ENCODE data around the gene ADI1.

The ADI1 gene

DNA sequence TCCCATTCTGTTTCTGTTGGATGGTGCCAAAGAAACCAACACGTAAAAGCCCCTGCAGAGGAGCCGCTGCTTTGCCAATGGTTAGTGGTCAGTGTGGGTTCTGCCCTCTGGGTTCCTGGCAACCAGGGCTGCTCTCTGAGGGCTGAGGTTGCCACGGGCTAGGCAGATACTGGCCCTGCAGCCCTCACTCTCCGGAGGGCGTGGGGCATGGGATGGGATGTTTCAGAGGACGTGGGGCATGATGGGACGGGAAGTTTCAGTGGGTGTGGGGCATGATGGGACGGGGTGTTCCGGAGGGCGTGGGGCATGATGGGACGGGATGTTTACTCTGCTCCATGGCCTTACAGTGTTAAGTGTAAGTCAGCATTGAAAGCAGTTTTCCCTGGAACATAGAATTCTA is 34.2 kb downstream of the ADI1 start:
- H3K36me3 ChIP-seq (ENCODE audit: control insufficient read depth, insufficient read depth, low read length) = no peaks in the 10 kb centered on the region
- H3K4me1 ChIP-seq (ENCODE audit: control insufficient read depth, insufficient read depth, low read length) = no peaks in the 10 kb centered on the region
- H3K9ac ChIP-seq (ENCODE audit: low read depth, low read length) = no peak overlapping the region
- no peak overlapping the region for H3K4me3 ChIP-seq (ENCODE audit: low read depth, low read length)
- H3K27ac ChIP-seq (ENCODE audit: low read depth, low read length) = no peak overlapping the region
- H3K9me3 ChIP-seq (ENCODE audit: control insufficient read depth, insufficient read depth, low read length) = no peaks in the 10 kb centered on the region
- H3K27me3 ChIP-seq (ENCODE audit: control insufficient read depth, insufficient read depth, low read length) = no peaks in the 10 kb centered on the region

DNA sequence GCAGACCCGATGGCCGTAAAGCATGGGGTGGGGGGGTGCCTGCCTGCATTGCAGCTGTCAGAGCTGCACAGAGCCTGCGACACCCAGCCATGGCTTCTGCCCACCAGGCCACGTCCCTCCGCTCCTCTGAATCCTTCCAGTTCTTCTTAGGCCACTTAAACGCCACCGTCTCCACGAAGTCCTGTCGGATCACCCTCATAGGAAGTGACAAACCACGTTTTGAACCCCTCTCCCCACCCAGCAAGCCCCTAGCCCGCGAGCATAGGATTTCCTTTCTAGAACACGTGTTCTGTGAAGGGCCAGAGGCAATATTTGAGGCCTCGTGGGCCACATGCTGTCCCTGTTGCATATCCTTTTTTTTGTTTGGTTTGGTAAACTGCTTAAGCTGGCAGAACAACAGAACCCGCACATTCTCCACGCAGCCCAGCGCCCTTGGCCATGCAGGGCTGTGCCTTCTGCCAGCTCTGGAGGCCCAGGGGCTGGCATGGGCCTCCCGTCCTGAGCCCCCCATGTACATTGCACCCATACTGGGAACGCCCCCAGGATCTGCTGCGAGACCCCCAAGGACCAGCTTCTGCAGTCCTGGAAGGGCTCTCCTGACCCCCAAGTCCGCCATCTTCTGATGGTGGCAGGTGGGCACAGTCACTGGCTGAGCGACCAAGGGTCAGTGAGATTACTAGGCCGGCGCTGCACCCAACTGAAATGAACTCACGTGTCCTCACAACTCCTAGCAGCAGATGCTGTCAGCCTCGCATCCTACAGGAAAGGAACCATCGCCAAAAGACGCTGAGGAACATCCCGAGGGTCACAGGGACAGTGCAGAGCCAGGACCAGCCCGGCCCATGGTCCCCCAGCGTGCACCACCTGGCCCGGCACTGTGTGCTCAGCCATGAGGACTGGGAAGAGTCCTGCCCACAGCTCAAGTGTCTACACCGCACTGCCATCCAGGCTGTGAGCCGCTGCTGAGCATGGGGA is 35.1 kb downstream of the ADI1 start:
- Histone ChIP-seq H3K9me3 (ENCODE audit: control insufficient read depth, insufficient read depth, low read length) (no peaks in the 10 kb centered on the region), H3K36me3 (ENCODE audit: control insufficient read depth, insufficient read depth, low read length) (peaks cover 5% of the 10 kb centered on the region; the same call in 1 of the 2 replicates), H3K4me3 (ENCODE audit: low read depth, low read length) (no peak overlapping the region), H3K4me1 (ENCODE audit: control insufficient read depth, insufficient read depth, low read length) (no peaks in the 10 kb centered on the region), H3K9ac (ENCODE audit: low read depth, low read length) (no peak overlapping the region), H3K27me3 (ENCODE audit: control insufficient read depth, insufficient read depth, low read length) (no peaks in the 10 kb centered on the region), H3K27ac (ENCODE audit: low read depth, low read length) (no peak overlapping the region)

DNA sequence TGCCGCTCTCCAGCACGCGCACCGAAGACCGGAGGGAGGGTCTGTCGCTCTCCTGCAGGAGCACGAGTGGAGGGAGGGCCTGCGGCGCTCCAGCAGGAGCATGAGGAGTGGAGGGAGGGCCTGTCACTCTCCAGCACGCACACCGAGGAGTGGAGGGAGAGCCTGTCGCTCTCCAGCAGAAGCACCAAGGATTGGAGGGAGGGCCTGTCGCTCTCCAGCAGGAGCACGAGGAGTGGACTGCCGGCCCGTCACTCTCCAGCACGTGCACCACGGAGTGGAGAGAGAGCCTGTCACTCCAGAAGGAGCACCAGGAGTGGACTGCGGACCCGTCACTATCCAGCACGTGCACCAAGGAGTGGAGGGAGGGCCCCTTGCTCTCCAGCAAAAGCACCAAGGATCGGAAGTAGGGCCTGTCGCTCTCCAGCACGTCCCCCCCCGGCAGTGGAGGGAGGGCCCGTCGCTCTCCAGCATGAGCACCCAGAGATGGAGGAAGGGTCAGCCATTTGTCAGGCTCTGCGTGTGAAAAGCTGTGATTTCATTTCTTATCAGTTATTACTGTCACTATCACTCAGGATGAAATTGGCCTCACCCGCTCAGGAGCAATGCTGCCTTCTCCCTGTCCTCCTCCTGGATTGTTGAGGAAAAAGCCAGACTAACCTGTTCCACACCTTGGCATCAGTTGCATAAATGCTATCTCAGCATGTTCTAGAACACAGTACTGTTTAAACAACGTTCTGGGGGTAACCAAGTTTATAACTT is 35.9 kb downstream of the ADI1 start:
- H3K27ac ChIP-seq (ENCODE audit: low read depth, low read length) = no peak overlapping the region
- H3K36me3 ChIP-seq (ENCODE audit: control insufficient read depth, insufficient read depth, low read length) = peaks cover 13% of the 10 kb centered on the region; the same call in 1 of the 2 replicates
- H3K4me3 ChIP-seq (ENCODE audit: low read depth, low read length) = no peak overlapping the region
- H3K9me3 ChIP-seq (ENCODE audit: control insufficient read depth, insufficient read depth, low read length) = no peaks in the 10 kb centered on the region
- no peaks in the 10 kb centered on the region for H3K27me3 ChIP-seq (ENCODE audit: control insufficient read depth, insufficient read depth, low read length)
- H3K9ac ChIP-seq (ENCODE audit: low read depth, low read length) = no peak overlapping the region
- H3K4me1 ChIP-seq (ENCODE audit: control insufficient read depth, insufficient read depth, low read length) = no peaks in the 10 kb centered on the region

DNA sequence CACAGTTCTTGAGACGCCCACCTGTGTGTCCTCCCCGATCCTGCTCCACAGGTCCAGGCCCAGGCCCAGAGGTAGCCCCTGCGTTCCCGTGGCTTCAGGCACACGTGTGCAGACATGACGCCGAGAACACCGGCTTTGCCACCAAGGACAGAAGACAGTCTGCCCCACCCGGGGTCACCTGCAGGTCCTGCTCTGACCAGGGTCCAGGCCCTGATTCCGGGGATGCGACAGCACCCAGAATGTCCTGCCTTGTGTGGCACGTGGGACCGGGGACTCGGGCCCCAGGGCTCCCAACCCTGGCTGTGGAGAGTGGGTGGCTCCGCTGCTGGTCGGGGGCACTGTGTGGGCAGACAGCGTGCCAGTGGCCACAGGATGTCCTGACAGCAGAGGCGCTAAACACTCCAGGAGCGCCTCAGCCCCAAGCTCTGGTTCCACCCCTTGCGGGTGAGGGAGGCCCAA is 36.9 kb downstream of the ADI1 start:
- peaks cover 17% of the 10 kb centered on the region; the same call in 1 of the 2 replicates for H3K36me3 ChIP-seq (ENCODE audit: control insufficient read depth, insufficient read depth, low read length)
- no peak overlapping the region for H3K27ac ChIP-seq (ENCODE audit: low read depth, low read length)

DNA sequence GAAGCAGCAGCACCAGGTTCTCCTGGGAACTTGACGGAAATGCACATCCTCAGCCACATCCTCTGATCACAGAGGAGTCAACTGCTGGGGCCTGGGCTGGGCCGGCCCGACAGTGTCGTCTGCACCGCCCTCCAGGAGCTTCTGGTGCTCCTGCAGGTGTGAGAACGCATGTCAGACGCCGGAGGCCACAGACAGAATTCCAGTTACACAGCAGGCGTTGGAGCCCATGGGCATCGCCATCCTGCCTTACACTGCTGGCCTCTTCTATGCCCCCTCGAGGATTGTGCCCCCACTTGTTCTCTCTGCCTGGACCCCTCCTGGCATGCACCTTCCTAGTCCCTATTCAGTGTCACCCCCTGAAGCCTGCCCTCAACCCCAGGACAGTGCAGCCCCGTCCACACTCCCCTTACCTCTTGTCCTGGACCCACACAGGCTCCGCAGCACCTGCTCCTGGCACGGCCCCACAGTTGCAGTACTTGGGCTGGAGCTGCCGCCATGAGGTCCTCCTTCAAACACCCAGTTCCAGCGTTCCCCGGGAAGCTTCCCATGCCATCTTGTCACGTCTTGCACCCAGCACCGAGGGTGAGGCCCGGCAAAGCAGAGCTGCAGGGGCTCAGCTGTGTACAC is 37.5 kb downstream of the ADI1 start:
- no peak overlapping the region for H3K9ac ChIP-seq (ENCODE audit: low read depth, low read length)
- H3K4me1 ChIP-seq (ENCODE audit: control insufficient read depth, insufficient read depth, low read length) = no peaks in the 10 kb centered on the region
- H3K36me3 ChIP-seq (ENCODE audit: control insufficient read depth, insufficient read depth, low read length) = peaks cover 17% of the 10 kb centered on the region; the same call in 1 of the 2 replicates
- H3K4me3 ChIP-seq (ENCODE audit: low read depth, low read length) = no peak overlapping the region
- no peak overlapping the region for H3K27ac ChIP-seq (ENCODE audit: low read depth, low read length)
- H3K9me3 ChIP-seq (ENCODE audit: control insufficient read depth, insufficient read depth, low read length) = no peaks in the 10 kb centered on the region
- H3K27me3 ChIP-seq (ENCODE audit: control insufficient read depth, insufficient read depth, low read length) = no peaks in the 10 kb centered on the region

More for the DNA sequence above, 36.9 kb downstream of the ADI1 start:
- no peak overlapping the region for H3K4me3 ChIP-seq (ENCODE audit: low read depth, low read length)
- H3K4me1 ChIP-seq (ENCODE audit: control insufficient read depth, insufficient read depth, low read length) = no peaks in the 10 kb centered on the region
- H3K9me3 ChIP-seq (ENCODE audit: control insufficient read depth, insufficient read depth, low read length) = no peaks in the 10 kb centered on the region
- no peaks in the 10 kb centered on the region for H3K27me3 ChIP-seq (ENCODE audit: control insufficient read depth, insufficient read depth, low read length)
- no peak overlapping the region for H3K9ac ChIP-seq (ENCODE audit: low read depth, low read length)

DNA sequence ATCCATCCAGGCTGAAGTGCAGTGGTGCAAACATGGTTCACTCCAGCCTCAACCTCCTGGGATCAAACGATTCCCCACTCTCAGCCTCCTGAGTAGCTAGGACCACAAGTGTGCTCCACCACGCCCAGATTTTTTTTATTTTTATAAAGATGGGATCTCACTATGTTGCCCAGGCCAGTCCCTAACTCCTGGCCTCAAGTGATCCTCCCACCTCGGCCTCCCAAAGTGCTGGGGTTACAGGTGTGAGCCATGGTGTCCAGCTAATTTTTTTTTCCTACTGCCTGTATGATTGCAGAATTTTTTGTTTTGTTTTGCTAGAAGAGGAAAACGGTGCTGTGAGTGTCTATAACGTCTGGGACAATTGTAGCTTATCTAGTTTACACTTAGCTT is 38.3 kb downstream of the ADI1 start:
- H3K9me3 ChIP-seq (ENCODE audit: control insufficient read depth, insufficient read depth, low read length) = no peaks in the 10 kb centered on the region
- no peak overlapping the region for H3K4me3 ChIP-seq (ENCODE audit: low read depth, low read length)
- no peaks in the 10 kb centered on the region for H3K4me1 ChIP-seq (ENCODE audit: control insufficient read depth, insufficient read depth, low read length)
- H3K27ac ChIP-seq (ENCODE audit: low read depth, low read length) = no peak overlapping the region
- H3K9ac ChIP-seq (ENCODE audit: low read depth, low read length) = no peak overlapping the region
- no peaks in the 10 kb centered on the region for H3K27me3 ChIP-seq (ENCODE audit: control insufficient read depth, insufficient read depth, low read length)
- H3K36me3 ChIP-seq (ENCODE audit: control insufficient read depth, insufficient read depth, low read length) = peaks cover 17% of the 10 kb centered on the region; the same call in 1 of the 2 replicates

DNA sequence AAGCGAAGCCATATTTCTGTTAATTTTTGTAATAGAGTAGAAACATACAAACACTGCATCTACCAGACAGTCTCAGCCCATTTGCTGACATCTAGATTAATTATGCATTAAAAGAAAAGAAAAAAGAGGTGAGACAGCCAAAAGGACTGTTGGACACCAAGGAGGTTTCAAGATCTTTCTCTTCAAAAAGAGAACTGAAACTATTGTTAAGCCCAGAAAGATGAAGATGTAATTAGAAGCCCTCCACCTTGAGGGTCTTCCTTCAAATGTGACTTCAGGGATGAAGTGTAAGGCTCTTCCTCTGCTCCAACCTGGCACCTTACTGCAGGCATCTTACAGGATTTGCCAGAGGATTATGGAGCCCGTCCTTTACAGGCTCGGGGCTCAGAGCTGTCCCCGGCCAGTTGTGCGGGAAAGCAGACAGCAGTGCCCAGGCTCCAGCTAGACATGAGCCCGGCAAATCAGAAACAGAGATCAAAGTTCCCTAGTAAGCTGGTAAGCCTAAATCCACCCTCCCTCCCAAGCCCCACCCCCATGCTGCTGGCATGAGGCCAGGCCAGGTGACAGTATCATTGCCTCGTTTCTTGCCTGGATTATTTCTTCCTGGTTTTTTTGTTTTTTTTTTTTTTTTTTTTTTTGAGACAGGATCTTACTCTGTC is 38.9 kb downstream of the ADI1 start:
- no peaks in the 10 kb centered on the region for H3K9me3 ChIP-seq (ENCODE audit: control insufficient read depth, insufficient read depth, low read length)
- no peak overlapping the region for H3K27ac ChIP-seq (ENCODE audit: low read depth, low read length)
- H3K4me1 ChIP-seq (ENCODE audit: control insufficient read depth, insufficient read depth, low read length) = no peaks in the 10 kb centered on the region
- no peaks in the 10 kb centered on the region for H3K27me3 ChIP-seq (ENCODE audit: control insufficient read depth, insufficient read depth, low read length)
- no peak overlapping the region for H3K4me3 ChIP-seq (ENCODE audit: low read depth, low read length)
- no peak overlapping the region for H3K9ac ChIP-seq (ENCODE audit: low read depth, low read length)
- H3K36me3 ChIP-seq (ENCODE audit: control insufficient read depth, insufficient read depth, low read length) = peaks cover 17% of the 10 kb centered on the region; the same call in 1 of the 2 replicates

DNA sequence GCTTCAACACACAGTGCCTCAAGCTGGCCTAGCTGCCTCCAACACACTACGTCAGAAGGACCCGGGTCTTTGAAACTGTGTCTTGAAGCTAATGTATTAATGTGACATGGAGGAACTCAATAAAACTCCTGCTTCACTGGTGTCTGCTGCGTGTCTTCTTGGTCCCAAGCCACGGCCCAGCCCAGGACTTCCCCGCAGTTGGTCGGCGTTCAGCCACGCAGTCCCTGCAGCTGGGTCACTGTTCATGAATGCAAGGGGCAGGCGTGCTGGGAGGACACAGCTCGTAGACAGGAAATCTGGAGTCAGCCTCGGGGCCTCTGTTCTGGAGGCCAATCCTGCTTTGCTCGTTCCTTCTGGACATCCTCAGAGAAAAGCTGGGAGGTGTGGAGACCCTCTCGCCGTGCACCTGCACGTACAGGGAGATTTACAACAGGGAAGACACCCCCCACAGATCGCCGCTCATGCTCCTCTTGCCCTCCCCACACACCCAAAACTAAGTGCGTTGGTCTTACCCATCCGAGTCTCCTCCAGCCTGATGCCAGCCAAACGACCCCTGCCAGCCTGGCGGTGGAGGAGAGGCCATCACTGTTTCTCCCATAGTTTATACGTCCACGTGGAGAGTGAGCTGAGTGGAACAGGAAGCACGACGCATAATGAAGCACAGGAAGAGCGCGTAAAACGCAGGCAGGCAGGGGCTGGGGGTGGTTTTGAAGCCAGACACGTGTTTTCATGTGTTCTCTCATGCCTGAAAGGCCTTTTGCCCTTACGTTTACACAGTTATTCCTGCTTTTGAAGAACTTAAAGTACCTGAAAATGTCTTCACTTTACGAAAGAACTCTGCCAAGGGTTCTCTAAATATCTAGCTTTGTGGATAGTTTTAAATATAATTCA is 39.7 kb downstream of the ADI1 start:
- H3K4me1 ChIP-seq (ENCODE audit: control insufficient read depth, insufficient read depth, low read length) = no peaks in the 10 kb centered on the region
- no peak overlapping the region for H3K27ac ChIP-seq (ENCODE audit: low read depth, low read length)
- no peak overlapping the region for H3K4me3 ChIP-seq (ENCODE audit: low read depth, low read length)
- H3K27me3 ChIP-seq (ENCODE audit: control insufficient read depth, insufficient read depth, low read length) = no peaks in the 10 kb centered on the region
- peaks cover 17% of the 10 kb centered on the region; the same call in 1 of the 2 replicates for H3K36me3 ChIP-seq (ENCODE audit: control insufficient read depth, insufficient read depth, low read length)
- H3K9me3 ChIP-seq (ENCODE audit: control insufficient read depth, insufficient read depth, low read length) = no peaks in the 10 kb centered on the region
- H3K9ac ChIP-seq (ENCODE audit: low read depth, low read length) = no peak overlapping the region

DNA sequence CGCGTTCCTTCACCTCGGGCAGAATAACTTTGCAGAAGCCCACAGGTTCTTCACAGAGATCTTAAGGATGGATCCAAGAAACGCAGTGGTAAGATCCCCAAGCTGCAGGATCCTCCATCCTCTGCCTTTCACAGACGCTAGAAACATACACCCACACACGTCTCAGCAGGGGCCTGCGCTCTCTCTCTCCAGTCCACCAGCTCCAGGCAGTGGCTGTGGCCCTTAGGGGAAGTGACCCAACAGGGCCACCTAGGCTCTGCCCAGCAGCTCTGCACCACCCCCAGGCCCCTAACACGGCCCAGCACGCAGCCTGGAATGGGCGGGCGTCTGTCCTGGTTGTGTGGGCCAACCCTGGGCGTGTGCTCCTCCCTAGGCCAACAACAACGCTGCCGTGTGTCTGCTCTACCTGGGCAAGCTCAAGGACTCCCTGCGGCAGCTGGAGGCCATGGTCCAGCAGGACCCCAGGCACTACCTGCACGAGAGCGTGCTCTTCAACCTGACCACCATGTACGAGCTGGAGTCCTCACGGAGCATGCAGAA is 40.4 kb downstream of the ADI1 start:
- no peak overlapping the region for H3K9ac ChIP-seq (ENCODE audit: low read depth, low read length)
- H3K27me3 ChIP-seq (ENCODE audit: control insufficient read depth, insufficient read depth, low read length) = no peaks in the 10 kb centered on the region
- H3K27ac ChIP-seq (ENCODE audit: low read depth, low read length) = no peak overlapping the region
- H3K4me1 ChIP-seq (ENCODE audit: control insufficient read depth, insufficient read depth, low read length) = no peaks in the 10 kb centered on the region
- no peaks in the 10 kb centered on the region for H3K9me3 ChIP-seq (ENCODE audit: control insufficient read depth, insufficient read depth, low read length)
- H3K36me3 ChIP-seq (ENCODE audit: control insufficient read depth, insufficient read depth, low read length) = peaks cover 17% of the 10 kb centered on the region; the same call in 1 of the 2 replicates
- no peak overlapping the region for H3K4me3 ChIP-seq (ENCODE audit: low read depth, low read length)

Data from HUES48 (cell line).